Aorta (tissue), 5 donors: ENCODE measurements around the gene NBAS. TPM values are rescaled to one million over a fixed set of nuclear protein-coding genes. Genes with fewer than 3 reads are reported as not detected.

ENCODE experiments used
- ATAC-seq: fragments of 200-7000 bp; cut with Tn5 transposase; one replicate; pipeline ENCODE4 v1.9.1; 2022; ENCODE audit warnings: moderate library complexity; ENCODE audit not compliant: low FRiP score
- DNase-seq, 2 donors: peaks; one replicate each; pipeline ENCODE4 v3.0.0-alpha.2; 2020
- H3K27ac ChIP-seq, 2 donors: one replicate each; pipeline ENCODE4 v1.5.1; 2013; ENCODE audit warnings: low read length in 2 of 2, mild to moderate bottlenecking in 2 of 2, moderate library complexity in 2 of 2, control low read depth in 1 of 2, inconsistent platforms in 1 of 2, low read depth in 1 of 2
- H3K27me3 ChIP-seq, 2 donors: one replicate each; pipeline ENCODE4 v1.6.1; 2013; ENCODE audit warnings: control low read depth in 1 of 2, low read length in 1 of 2, mild to moderate bottlenecking in 1 of 2, moderate library complexity in 1 of 2; ENCODE audit not compliant: insufficient read depth in 2 of 2, control insufficient read depth in 1 of 2
- H3K36me3 ChIP-seq, 2 donors: one replicate each; pipeline ENCODE4 v1.6.1; 2013; ENCODE audit warnings: control low read depth in 1 of 2, low read length in 1 of 2, mild to moderate bottlenecking in 1 of 2; ENCODE audit not compliant: insufficient read depth in 2 of 2, control insufficient read depth in 1 of 2
- H3K4me1 ChIP-seq, 2 donors: one replicate each; pipeline ENCODE4 v1.6.1; 2013; ENCODE audit warnings: low read length in 2 of 2, control low read depth in 1 of 2, mild to moderate bottlenecking in 1 of 2, moderate library complexity in 1 of 2; ENCODE audit not compliant: insufficient read depth in 2 of 2, control insufficient read depth in 1 of 2
- H3K4me3 ChIP-seq, 2 donors: one replicate each; pipeline ENCODE4 v1.5.1; 2013; ENCODE audit warnings: low read length in 2 of 2, control low read depth in 1 of 2, mild to moderate bottlenecking in 1 of 2
- H3K9me3 ChIP-seq: one replicate; pipeline ENCODE4 v1.6.1; 2013; ENCODE audit warnings: mild to moderate bottlenecking, low read length; ENCODE audit not compliant: control insufficient read depth
- WGBS, 2 donors: extraction: QIAGEN DNeasy Blood & Tissue Kit; methylation state at CpG; one replicate each; pipeline ENCODE4 v1.1.7; 2013; 5-methylcytosine and 5-hydroxymethylcytosine counted together
- intact Hi-C, 2 donors: fragments of 100-400 bp; cut with DNase I; formaldehyde crosslinking; loops; one replicate each; pipeline versions ENCODE4 v1.14.2 to v1.15.0; 2022
- polyA plus RNA-seq, 2 donors: library from polyadenylated mRNA; stranded (reverse); fragments of 200-250 nt; gene quantifications; one replicate each; pipeline ENCODE4 v1.2.3, GENCODE V29; 2013
- total RNA-seq, 2 donors: library from RNA; stranded (reverse); fragmentation: NEBNext Ultra II Directional; extraction: Animal tissue kit (Norgen Biotek cat#: 25700); gene quantifications; one replicate each; pipeline ENCODE4 v1.2.1, GENCODE V29; 2021
- donor health status: healthy with polysubstance abuse.
- donor health status: Bipolar disorder and iron deficiency.
- donor health status: DM: no; HTN: no; CAD: no.
- donor health status: DM: no; HTN: no; CAD: no.
- donor health status: DM: yes; HTN: yes; CAD: no.

Gene NBAS
- total and polyA plus RNA-seq, 4 donors, result 7.4 to 46.0 (median 33.7) TPM

GRCh38 chr2:15556311-15556930 lies 4.7 kb downstream of the NBAS start:
- WGBS, 2 donors, result 90 to 95% methylated on average over 4 of the region's 4 CpGs
- no peak overlapping the region for H3K4me3 ChIP-seq
- H3K4me1 ChIP-seq, result no peaks in the 10 kb centered on the region
- peaks cover 0 to 2% of the 10 kb centered on the region in 2 donors for H3K36me3 ChIP-seq
- DNase-seq (no peak), ATAC-seq (no peak)
- H3K27ac ChIP-seq, result no peak overlapping the region
- no peaks in the 10 kb centered on the region for H3K9me3 ChIP-seq
- H3K27me3 ChIP-seq, result no peaks in the 10 kb centered on the region
- intact Hi-C loops, result no loop called here

GRCh38 chr2:15555760-15556193 lies 5.4 kb downstream of the NBAS start:
- H3K36me3 ChIP-seq, result peaks cover 0 to 3% of the 10 kb centered on the region in 2 donors
- H3K4me1 ChIP-seq, result no peaks in the 10 kb centered on the region
- no peaks in the 10 kb centered on the region for H3K27me3 ChIP-seq
- H3K27ac ChIP-seq, result no peak overlapping the region
- no peak overlapping the region for H3K4me3 ChIP-seq
- intact Hi-C loops, result no loop called here
- no peak for ATAC-seq
- no peak for DNase-seq
- no peaks in the 10 kb centered on the region for H3K9me3 ChIP-seq
- WGBS, 2 donors, result 89 to 92% methylated on average over 3 of the region's 3 CpGs

DNA sequence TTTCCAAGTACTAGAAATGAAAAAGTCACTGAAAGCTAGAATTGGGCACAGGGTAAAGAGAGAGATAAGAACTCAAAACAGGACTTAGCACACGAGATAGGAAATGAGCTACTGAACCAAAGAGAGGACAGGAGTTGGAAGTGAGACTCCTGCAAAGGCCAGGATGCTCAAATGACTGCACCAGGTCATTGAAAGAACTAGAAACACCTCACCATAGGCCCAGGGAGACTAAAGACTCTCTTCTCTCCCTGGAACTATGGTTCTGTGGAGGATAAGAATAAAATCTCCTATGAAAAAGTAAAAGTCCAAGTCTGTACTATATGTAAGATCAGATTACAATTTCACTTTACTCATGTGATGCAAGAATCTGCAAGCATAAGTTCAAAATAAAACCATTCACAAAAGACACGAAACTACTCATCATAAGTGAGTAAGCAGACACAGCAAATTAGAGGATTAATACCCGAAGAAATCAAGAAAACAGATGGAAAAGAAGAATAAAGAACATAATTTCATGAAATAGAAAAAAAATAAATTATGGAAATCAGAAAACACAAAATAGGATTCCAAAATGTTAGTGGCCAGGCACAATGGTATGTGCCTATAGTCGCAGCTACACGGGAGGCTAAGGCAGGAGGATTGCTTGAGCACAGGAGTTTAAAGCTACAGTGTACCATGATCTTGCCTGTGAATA lies 6.5 kb downstream of the NBAS start:
- no peak for ATAC-seq
- no peak for DNase-seq
- Histone ChIP-seq H3K36me3 (peaks cover 0 to 3% of the 10 kb centered on the region in 2 donors), H3K9me3 (no peaks in the 10 kb centered on the region), H3K27ac (no peak overlapping the region), H3K4me3 (no peak overlapping the region), H3K27me3 (no peaks in the 10 kb centered on the region), H3K4me1 (no peaks in the 10 kb centered on the region)
- intact Hi-C loops, result no loop called here
- 82 to 83% methylated on average over 5 of the region's 5 CpGs for WGBS, 2 donors

GRCh38 chr2:15553951-15554350 lies 7.2 kb downstream of the NBAS start:
- H3K27ac ChIP-seq, result no peak overlapping the region
- no peaks in the 10 kb centered on the region for H3K4me1 ChIP-seq
- ATAC-seq (no peak), DNase-seq (no peak)
- H3K9me3 ChIP-seq, result no peaks in the 10 kb centered on the region
- no peak overlapping the region for H3K4me3 ChIP-seq
- 91 to 92% methylated on average over 3 of the region's 3 CpGs for WGBS, 2 donors
- intact Hi-C loops, result no loop called here
- peaks cover 0 to 3% of the 10 kb centered on the region in 2 donors for H3K36me3 ChIP-seq
- no peaks in the 10 kb centered on the region for H3K27me3 ChIP-seq

- peaks cover 0 to 6% of the 10 kb centered on the region in 2 donors for H3K36me3 ChIP-seq
- no peaks in the 10 kb centered on the region for H3K4me1 ChIP-seq
- H3K9me3 ChIP-seq, result no peaks in the 10 kb centered on the region
- no peaks in the 10 kb centered on the region for H3K27me3 ChIP-seq
- DNase-seq (no peak), ATAC-seq (no peak)
- no peak overlapping the region for H3K4me3 ChIP-seq
- 95 to 100% methylated on average over 1 of the region's 1 CpG for WGBS, 2 donors
- no peak overlapping the region for H3K27ac ChIP-seq
- intact Hi-C loops, result no loop called here
Observed at GRCh38 chr2:15553519-15553918, 7.6 kb downstream of the NBAS start.

DNA sequence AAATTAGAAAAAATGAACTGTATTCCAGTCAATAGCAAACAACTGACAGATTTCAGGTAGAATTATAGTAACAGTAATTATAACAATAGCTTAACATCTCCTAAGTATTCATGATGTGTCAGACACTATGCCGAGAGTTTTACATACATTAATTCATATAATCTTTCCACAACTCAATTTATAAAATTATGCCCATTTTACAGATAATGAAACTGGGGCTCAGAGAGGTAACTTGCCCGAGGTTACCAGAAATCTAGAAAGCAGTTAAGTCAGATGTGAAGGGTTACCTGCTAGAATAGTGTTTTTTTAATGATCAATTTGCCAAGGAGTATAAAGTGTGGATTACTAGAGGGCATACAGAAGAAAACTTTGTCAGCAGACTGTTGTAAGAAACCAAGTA lies 12.2 kb downstream of the NBAS start:
- H3K27ac ChIP-seq, result no peak overlapping the region
- H3K4me3 ChIP-seq, result no peak overlapping the region
- no peaks in the 10 kb centered on the region for H3K27me3 ChIP-seq
- H3K4me1 ChIP-seq, result no peaks in the 10 kb centered on the region
- WGBS, 2 donors, result 93 to 96% methylated on average over 2 of the region's 2 CpGs
- H3K36me3 ChIP-seq, result peaks cover 0 to 6% of the 10 kb centered on the region in 2 donors
- no peaks in the 10 kb centered on the region for H3K9me3 ChIP-seq
- intact Hi-C loops, result no loop called here
- no peak for DNase-seq
- ATAC-seq, result no peak

- Histone ChIP-seq H3K9me3 (no peaks in the 10 kb centered on the region), H3K4me1 (no peaks in the 10 kb centered on the region), H3K27ac (no peak overlapping the region), H3K36me3 (peaks cover 0 to 6% of the 10 kb centered on the region in 2 donors), H3K27me3 (no peaks in the 10 kb centered on the region), H3K4me3 (no peak overlapping the region)
- intact Hi-C loops, result no loop called here
- 94 to 97% methylated on average over 4 of the region's 4 CpGs for WGBS, 2 donors
- ATAC-seq (no peak), DNase-seq (no peak)
Observed at GRCh38 chr2:15547115-15547876, 13.8 kb downstream of the NBAS start.

GRCh38 chr2:15546297-15547098 lies 14.6 kb downstream of the NBAS start:
- H3K27ac ChIP-seq, result no peak overlapping the region
- DNase-seq, result no peak
- no peaks in the 10 kb centered on the region for H3K4me1 ChIP-seq
- no peaks in the 10 kb centered on the region for H3K9me3 ChIP-seq
- intact Hi-C loops, result no loop called here
- peaks cover 0 to 4% of the 10 kb centered on the region in 2 donors for H3K36me3 ChIP-seq
- 77 to 85% methylated on average over 11 of the region's 11 CpGs for WGBS, 2 donors
- ATAC-seq, result no peak
- no peak overlapping the region for H3K4me3 ChIP-seq
- no peaks in the 10 kb centered on the region for H3K27me3 ChIP-seq
